ENCODE data around the gene RGS7BP.

DNA sequence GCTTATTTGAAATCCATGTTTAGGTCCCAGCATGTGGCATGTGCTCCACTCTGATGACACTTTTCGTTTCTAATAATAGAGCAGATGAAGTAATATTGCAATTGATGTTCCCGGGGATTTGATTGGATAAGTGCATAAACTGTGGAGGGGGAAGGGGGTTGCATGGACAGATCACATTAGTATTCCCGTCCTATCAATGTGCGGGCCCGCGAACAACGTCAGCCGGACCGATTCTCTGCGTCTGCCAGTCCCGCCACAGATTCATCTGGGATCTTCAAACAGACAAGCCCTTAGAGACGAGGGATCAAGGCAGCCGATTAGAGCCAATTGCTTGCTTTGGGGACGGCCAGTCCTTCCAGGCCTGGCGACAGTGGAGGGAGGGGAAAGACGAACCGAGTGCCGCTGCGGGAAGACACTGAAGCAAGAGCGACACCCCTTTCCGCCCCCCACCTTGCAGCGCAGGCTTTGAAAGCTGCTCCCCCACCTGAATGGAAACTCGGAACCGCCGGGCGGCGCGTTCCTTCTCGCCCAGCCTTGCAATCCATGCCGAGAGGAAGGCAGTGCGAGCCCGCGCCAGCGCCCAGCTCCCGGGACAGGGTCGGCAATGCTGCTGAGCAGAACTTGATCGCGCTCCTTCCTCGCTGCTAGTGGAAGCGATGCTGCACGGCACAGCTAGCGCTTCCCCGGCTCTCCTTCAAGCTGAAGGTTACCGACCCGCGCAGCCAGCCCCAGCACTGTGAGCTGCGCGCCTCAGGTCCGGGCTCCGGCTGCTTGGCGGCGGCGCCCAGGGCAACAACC, at the start of gene RGS7BP:
- TF ChIP-seq POLR2AphosphoS5 (IDR thresholded peaks at IDR 0.05; ENCODE audit: low read depth, low read length) (no peak), SRF (IDR thresholded peaks at IDR 0.05; ENCODE audit: low read depth) (no peak), EZH2 (IDR thresholded peaks at IDR 0.05) (no peak), POLR2A (IDR thresholded peaks at IDR 0.05; ENCODE audit: borderline replicate concordance, extremely low read depth, insufficient read depth, insufficient read length) (no peak), ZFX (IDR thresholded peaks at IDR 0.05) (no peak)
- TF ChIP-seq, protein P1, sequence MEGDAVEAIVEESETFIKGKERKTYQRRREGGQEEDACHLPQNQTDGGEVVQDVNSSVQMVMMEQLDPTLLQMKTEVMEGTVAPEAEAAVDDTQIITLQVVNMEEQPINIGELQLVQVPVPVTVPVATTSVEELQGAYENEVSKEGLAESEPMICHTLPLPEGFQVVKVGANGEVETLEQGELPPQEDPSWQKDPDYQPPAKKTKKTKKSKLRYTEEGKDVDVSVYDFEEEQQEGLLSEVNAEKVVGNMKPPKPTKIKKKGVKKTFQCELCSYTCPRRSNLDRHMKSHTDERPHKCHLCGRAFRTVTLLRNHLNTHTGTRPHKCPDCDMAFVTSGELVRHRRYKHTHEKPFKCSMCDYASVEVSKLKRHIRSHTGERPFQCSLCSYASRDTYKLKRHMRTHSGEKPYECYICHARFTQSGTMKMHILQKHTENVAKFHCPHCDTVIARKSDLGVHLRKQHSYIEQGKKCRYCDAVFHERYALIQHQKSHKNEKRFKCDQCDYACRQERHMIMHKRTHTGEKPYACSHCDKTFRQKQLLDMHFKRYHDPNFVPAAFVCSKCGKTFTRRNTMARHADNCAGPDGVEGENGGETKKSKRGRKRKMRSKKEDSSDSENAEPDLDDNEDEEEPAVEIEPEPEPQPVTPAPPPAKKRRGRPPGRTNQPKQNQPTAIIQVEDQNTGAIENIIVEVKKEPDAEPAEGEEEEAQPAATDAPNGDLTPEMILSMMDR (IDR thresholded peaks at IDR 0.05 in 2 of 3, conservative IDR thresholded peaks at IDR 0.05 in 1 of 3; ENCODE audit: borderline replicate concordance in 1 of 3, insufficient read depth in 1 of 3, low read depth in 2 of 3, low read length in 2 of 3): no peak
- TF ChIP-seq, protein P2, sequence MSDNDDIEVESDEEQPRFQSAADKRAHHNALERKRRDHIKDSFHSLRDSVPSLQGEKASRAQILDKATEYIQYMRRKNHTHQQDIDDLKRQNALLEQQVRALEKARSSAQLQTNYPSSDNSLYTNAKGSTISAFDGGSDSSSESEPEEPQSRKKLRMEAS (IDR thresholded peaks at IDR 0.05): no peak
- TF ChIP-seq, protein P3, sequence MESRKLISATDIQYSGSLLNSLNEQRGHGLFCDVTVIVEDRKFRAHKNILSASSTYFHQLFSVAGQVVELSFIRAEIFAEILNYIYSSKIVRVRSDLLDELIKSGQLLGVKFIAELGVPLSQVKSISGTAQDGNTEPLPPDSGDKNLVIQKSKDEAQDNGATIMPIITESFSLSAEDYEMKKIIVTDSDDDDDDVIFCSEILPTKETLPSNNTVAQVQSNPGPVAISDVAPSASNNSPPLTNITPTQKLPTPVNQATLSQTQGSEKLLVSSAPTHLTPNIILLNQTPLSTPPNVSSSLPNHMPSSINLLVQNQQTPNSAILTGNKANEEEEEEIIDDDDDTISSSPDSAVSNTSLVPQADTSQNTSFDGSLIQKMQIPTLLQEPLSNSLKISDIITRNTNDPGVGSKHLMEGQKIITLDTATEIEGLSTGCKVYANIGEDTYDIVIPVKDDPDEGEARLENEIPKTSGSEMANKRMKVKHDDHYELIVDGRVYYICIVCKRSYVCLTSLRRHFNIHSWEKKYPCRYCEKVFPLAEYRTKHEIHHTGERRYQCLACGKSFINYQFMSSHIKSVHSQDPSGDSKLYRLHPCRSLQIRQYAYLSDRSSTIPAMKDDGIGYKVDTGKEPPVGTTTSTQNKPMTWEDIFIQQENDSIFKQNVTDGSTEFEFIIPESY (IDR thresholded peaks at IDR 0.05; ENCODE audit: extremely low read depth, insufficient replicate concordance, low read length): no peak
